ENCODE measurements around the gene USP47. TPM values are rescaled to one million over a fixed set of nuclear protein-coding genes. Genes with fewer than 3 reads are reported as not detected.

The USP47 gene, protein sequence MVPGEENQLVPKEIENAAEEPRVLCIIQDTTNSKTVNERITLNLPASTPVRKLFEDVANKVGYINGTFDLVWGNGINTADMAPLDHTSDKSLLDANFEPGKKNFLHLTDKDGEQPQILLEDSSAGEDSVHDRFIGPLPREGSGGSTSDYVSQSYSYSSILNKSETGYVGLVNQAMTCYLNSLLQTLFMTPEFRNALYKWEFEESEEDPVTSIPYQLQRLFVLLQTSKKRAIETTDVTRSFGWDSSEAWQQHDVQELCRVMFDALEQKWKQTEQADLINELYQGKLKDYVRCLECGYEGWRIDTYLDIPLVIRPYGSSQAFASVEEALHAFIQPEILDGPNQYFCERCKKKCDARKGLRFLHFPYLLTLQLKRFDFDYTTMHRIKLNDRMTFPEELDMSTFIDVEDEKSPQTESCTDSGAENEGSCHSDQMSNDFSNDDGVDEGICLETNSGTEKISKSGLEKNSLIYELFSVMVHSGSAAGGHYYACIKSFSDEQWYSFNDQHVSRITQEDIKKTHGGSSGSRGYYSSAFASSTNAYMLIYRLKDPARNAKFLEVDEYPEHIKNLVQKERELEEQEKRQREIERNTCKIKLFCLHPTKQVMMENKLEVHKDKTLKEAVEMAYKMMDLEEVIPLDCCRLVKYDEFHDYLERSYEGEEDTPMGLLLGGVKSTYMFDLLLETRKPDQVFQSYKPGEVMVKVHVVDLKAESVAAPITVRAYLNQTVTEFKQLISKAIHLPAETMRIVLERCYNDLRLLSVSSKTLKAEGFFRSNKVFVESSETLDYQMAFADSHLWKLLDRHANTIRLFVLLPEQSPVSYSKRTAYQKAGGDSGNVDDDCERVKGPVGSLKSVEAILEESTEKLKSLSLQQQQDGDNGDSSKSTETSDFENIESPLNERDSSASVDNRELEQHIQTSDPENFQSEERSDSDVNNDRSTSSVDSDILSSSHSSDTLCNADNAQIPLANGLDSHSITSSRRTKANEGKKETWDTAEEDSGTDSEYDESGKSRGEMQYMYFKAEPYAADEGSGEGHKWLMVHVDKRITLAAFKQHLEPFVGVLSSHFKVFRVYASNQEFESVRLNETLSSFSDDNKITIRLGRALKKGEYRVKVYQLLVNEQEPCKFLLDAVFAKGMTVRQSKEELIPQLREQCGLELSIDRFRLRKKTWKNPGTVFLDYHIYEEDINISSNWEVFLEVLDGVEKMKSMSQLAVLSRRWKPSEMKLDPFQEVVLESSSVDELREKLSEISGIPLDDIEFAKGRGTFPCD (N-terminal part only)
- 10 to 100 TPM; 38.4 to 80.8 (median 54.5) TPM for total RNA-seq
- polyA plus RNA-seq: 10 to 100 TPM; 13.7 to 17.6 (median 16.5) TPM
- long read RNA-seq, donor 1, full-length matches to known transcripts: 5 of 20 reads
- long read RNA-seq, donor 1, partial matches to known transcripts: 15 of 20 reads
- long read RNA-seq, donor 1, other reads (novel, unspliced or antisense): 0 of 20 reads
- long read RNA-seq, donor 2, full-length matches to known transcripts: 3 of 13 reads
- long read RNA-seq, donor 2, partial matches to known transcripts: 10 of 13 reads
- long read RNA-seq, donor 2, other reads (novel, unspliced or antisense): 0 of 13 reads

DNA sequence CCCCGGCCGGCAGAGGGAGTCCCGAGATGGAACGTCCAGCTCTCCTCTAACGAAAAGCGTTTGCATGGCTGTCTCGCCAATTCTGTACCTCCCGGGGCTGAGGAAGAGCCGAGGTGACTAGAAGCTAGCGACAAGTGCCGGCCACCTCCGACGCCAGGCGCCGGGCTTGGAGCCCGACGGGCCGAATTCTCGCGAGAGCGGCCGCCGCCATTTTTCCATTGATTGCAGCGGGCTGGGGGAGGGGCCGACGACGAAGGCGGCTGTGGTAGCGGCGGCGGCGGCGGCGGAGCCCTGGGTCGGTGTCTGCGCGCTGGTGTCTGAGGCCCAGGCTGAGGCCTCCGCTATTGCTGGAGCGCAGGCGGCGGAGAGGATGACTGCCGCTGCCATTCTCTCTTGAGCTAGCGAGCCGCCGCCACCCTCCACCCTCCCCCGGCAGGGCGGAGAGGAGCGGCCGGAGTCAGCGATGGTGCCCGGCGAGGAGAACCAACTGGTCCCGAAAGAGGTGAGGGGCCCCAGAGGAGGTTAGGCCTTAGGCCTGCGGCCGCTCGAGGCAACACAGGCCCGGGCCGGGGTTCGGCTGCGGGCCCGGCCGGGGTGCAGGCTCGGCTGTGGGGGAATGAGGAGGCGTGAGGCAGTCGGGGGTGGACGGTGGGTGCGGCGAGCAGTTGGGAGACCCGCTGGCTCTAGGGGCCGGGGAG, at the start of gene USP47:
TSS of gene USP47 (plus strand) at position 250 of the 698 bp plus-strand sequence. CDS start at position 464, 214 bp downstream.
- peak; percentile 98 for DNase-seq
- peak within 1 kb of the TSS; percentile 91 to 99 (median 98) for H3K27ac ChIP-seq
- H3K4me1 ChIP-seq: peaks cover 24 to 54% (median 46%) of the 10 kb centered on the region in 6 donors
- intact Hi-C loops (cut with DNase I; ENCODE audit: low total_unique reads): no loop called here
- H3K27me3 ChIP-seq (replicated peaks in 1 of 7): no peaks in the 10 kb centered on the region
- peak within 1 kb of the TSS; percentile 60 to 82 (median 68) for H3K4me3 ChIP-seq
- 0 to 1% (median 0%) methylated on average over 40 to 70 of the region's 70 CpGs for WGBS, 5 donors
- no peaks in the 10 kb centered on the region for H3K36me3 ChIP-seq
- H3K9me3 ChIP-seq: no peaks in the 10 kb centered on the region
- peak in 2 of 3 donors; percentile 8 to 63 for TF ChIP-seq POLR2A (IDR thresholded peaks at IDR 0.05)
- peak; percentile 85 to 94 (median 90) for TF ChIP-seq POLR2AphosphoS5 (IDR thresholded peaks at IDR 0.05)
- TF ChIP-seq, protein P1, sequence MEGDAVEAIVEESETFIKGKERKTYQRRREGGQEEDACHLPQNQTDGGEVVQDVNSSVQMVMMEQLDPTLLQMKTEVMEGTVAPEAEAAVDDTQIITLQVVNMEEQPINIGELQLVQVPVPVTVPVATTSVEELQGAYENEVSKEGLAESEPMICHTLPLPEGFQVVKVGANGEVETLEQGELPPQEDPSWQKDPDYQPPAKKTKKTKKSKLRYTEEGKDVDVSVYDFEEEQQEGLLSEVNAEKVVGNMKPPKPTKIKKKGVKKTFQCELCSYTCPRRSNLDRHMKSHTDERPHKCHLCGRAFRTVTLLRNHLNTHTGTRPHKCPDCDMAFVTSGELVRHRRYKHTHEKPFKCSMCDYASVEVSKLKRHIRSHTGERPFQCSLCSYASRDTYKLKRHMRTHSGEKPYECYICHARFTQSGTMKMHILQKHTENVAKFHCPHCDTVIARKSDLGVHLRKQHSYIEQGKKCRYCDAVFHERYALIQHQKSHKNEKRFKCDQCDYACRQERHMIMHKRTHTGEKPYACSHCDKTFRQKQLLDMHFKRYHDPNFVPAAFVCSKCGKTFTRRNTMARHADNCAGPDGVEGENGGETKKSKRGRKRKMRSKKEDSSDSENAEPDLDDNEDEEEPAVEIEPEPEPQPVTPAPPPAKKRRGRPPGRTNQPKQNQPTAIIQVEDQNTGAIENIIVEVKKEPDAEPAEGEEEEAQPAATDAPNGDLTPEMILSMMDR (IDR thresholded peaks at IDR 0.05 in 8 of 11, conservative IDR thresholded peaks at IDR 0.05 in 3 of 11): peak in 8 of 11 experiments; percentile 10 to 79 (median 64)

DNA sequence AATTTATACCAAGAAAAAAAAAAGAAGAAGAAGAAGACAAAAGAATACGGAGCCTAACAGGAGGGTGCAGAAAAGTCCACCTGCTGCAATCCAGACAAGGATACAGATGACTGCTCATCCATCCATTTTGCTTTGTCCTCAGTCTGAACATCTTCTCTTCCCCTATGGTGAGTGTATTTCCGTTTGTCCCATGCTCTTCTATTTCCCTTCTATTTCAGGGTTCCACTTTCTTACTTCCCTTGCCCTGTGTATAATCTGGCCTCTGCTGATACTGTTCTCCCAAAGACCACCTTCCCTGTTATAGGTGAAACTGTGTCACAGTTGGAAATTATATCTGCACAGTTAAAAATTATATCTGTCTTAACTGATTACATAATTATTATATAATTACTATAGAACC, 48.7 kb upstream of the USP47 start:
- Histone ChIP-seq H3K4me1 (no peaks in the 10 kb centered on the region), H3K27me3 (replicated peaks in 1 of 7) (peaks cover 0 to 23% (median 3%) of the 10 kb centered on the region in 7 donors), H3K36me3 (no peaks in the 10 kb centered on the region), H3K4me3 (no peak overlapping the region), H3K27ac (no peak overlapping the region), H3K9me3 (no peaks in the 10 kb centered on the region)
- TF ChIP-seq, protein P1 (IDR thresholded peaks at IDR 0.05 in 8 of 11, conservative IDR thresholded peaks at IDR 0.05 in 3 of 11): no peak
- TF ChIP-seq POLR2A (IDR thresholded peaks at IDR 0.05) (no peak), POLR2AphosphoS5 (IDR thresholded peaks at IDR 0.05) (no peak)
- 59 to 70% (median 64%) methylated on average over 2 of the region's 2 CpGs for WGBS, 5 donors
- intact Hi-C loops (cut with DNase I; ENCODE audit: low total_unique reads): loop anchor here (10.0 kb wide), 2 partner anchors 492 to 1008 kb away; no protein-coding TSS in a partner anchor
- no peak for DNase-seq

Data from spleen (tissue), 13 donors.